K562 (cell line): ENCODE measurements around the gene OR52W1. TPM values are rescaled to one million over a fixed set of nuclear protein-coding genes. Genes with fewer than 3 reads are reported as not detected.

ENCODE experiments used
- ATF1 ChIP-seq, 2 experiments: fragments of 450-650 bp in 1 of 2; IDR thresholded peaks; 2 replicates each; pipeline ENCODE4 v1.6.1; 2016; ENCODE audit warnings: missing compliant biosample characterization in 1 of 2, missing genetic modification characterization in 1 of 2
- DIDO1 ChIP-seq: fragments of 450-650 bp; IDR thresholded peaks from 2 replicates; pipeline ENCODE4 v1.6.1; 2016; ENCODE audit warnings: low read depth, missing biosample characterization, missing genetic modification characterization
- ETS2 ChIP-seq: IDR thresholded peaks from 2 replicates; pipeline ENCODE4 v1.6.1; 2016; ENCODE audit warnings: borderline replicate concordance, missing genetic modification characterization, mild to moderate bottlenecking, moderate library complexity, missing compliant biosample characterization; ENCODE audit not compliant: poor library complexity, severe bottlenecking
- FOXJ2 ChIP-seq: fragments of 200-800 bp; sonication (Bioruptor generic); IDR thresholded peaks from 2 replicates; pipeline ENCODE4 v1.6.1; 2016; ENCODE audit warnings: missing genetic modification characterization, missing compliant biosample characterization
- FOXK2 ChIP-seq, 2 experiments: fragments of 450-650 bp; IDR thresholded peaks in 1 of 2; conservative IDR thresholded peaks in 1 of 2; 2 replicates each; pipeline ENCODE4 v1.6.1; 2016; ENCODE audit warnings: low read depth in 2 of 2, mild to moderate bottlenecking in 1 of 2
- HMGN3 ChIP-seq: IDR thresholded peaks from 2 replicates; pipeline ENCODE4 v1.6.1; 2011; ENCODE audit warnings: borderline replicate concordance, low read depth, mild to moderate bottlenecking, mixed read lengths, low read length; ENCODE audit not compliant: insufficient read length; ENCODE audit errors: extremely low read depth
- HNRNPLL ChIP-seq: fragments of 200-400 bp; formaldehyde crosslinking; IDR thresholded peaks from 2 replicates; pipeline ENCODE4 v1.6.1; 2017; ENCODE audit warnings: low read length, low read depth, mild to moderate bottlenecking; ENCODE audit not compliant: poor library complexity, severe bottlenecking
- HNRNPUL1 ChIP-seq: fragments of 200-400 bp; formaldehyde crosslinking; IDR thresholded peaks from 2 replicates; pipeline ENCODE4 v1.6.1; 2017; ENCODE audit warnings: low read length
- KAT2B ChIP-seq: IDR thresholded peaks from one replicate; pipeline ENCODE4 v1.6.1; 2012; ENCODE audit warnings: low read depth, mild to moderate bottlenecking, control low read depth, inconsistent platforms, low read length, moderate library complexity
- KDM5B ChIP-seq: fragments of 200-600 bp; sonication (generic); IDR thresholded peaks from 2 replicates; pipeline ENCODE4 v1.6.1; 2012; ENCODE audit warnings: low read depth, mild to moderate bottlenecking, moderate library complexity, low read length, control low read depth, inconsistent platforms; ENCODE audit not compliant: insufficient replicate concordance
- MTA1 ChIP-seq: fragments of 450-650 bp; IDR thresholded peaks from 2 replicates; pipeline ENCODE4 v1.6.1; 2017; ENCODE audit warnings: borderline replicate concordance
- PHF8 ChIP-seq: fragments of 200-600 bp; sonication (generic); IDR thresholded peaks from 2 replicates; pipeline ENCODE4 v1.6.1; 2012; ENCODE audit warnings: mixed run types, mild to moderate bottlenecking, inconsistent platforms, low read length, moderate library complexity, borderline replicate concordance
- RAD21 ChIP-seq, 2 experiments: fragments of 250-450 bp in 1 of 2; fragments of 450-650 bp in 1 of 2; sonication (Bioruptor Pico) in 1 of 2; formaldehyde crosslinking in 1 of 2; IDR thresholded peaks in 1 of 2; conservative IDR thresholded peaks in 1 of 2; 2 replicates each; pipeline versions ENCODE4 v1.4.0 to v1.8.0; 2020 to 2022; ENCODE audit warnings: mild to moderate bottlenecking in 2 of 2, moderate library complexity in 1 of 2
- RBM25 ChIP-seq: fragments of 200-400 bp; formaldehyde crosslinking; IDR thresholded peaks from 2 replicates; pipeline ENCODE4 v1.6.1; 2018; ENCODE audit warnings: low read length, low read depth, moderate library complexity; ENCODE audit not compliant: severe bottlenecking
- SIN3B ChIP-seq: fragments of 450-650 bp; IDR thresholded peaks from 2 replicates; pipeline ENCODE4 v1.6.1; 2017; ENCODE audit warnings: low read depth, mild to moderate bottlenecking, moderate library complexity
- TCF7L2 ChIP-seq: fragments of 150-350 bp; IDR thresholded peaks from 2 replicates; pipeline ENCODE4 v1.6.1; 2016; ENCODE audit warnings: low read depth, mild to moderate bottlenecking, low read length, moderate library complexity
- ZNF121 ChIP-seq: sonication (generic); formaldehyde crosslinking; conservative IDR thresholded peaks from 2 replicates; pipeline ENCODE4 v1.8.0; 2022; ENCODE audit warnings: missing genetic modification reagents
- ZNF551 ChIP-seq: fragments of 250-450 bp; sonication (Bioruptor Pico); IDR thresholded peaks from 2 replicates; pipeline ENCODE4 v1.5.0; 2021; ENCODE audit warnings: mild to moderate bottlenecking, moderate library complexity
- ZNF707 ChIP-seq: fragments of 250-450 bp; sonication (Bioruptor Pico); conservative IDR thresholded peaks from 2 replicates; pipeline ENCODE4 v1.8.0; 2022; ENCODE audit warnings: inconsistent platforms, mild to moderate bottlenecking, moderate library complexity
- ZNF764 ChIP-seq: fragments of 250-450 bp; sonication (Bioruptor Pico); IDR thresholded peaks from 2 replicates; pipeline ENCODE4 v1.4.0; 2020; ENCODE audit warnings: low read depth, mild to moderate bottlenecking, moderate library complexity
- polyA plus RNA-seq, 8 experiments: library from polyadenylated mRNA; depleted of rRNA in 4 of 8; stranded (reverse) in 5 of 8; unstranded in 3 of 8; fragments of >200 nt; fragmentation: Nextera tagmentation in 2 of 8; fragmentation: Illumina TruSeq in 1 of 8; extraction: Ambion mirVana in 2 of 8; extraction: Trizol in 1 of 8; gene quantifications; 2 replicates each; pipeline versions ENCODE4 v1.2.1 to v1.2.3, GENCODE V29; 2011 to 2014; ENCODE audit warnings: inconsistent platforms in 1 of 8, missing spikeins in 1 of 8
- total RNA-seq, 7 experiments: library from RNA; depleted of rRNA in 6 of 7; stranded (reverse); fragments of >200 nt in 6 of 7; fragmentation: Illumina TruSeq in 2 of 7; extraction: Trizol in 2 of 7; gene quantifications; 2 replicates each; pipeline versions ENCODE4 v1.2.1 to v1.2.3, GENCODE V29; 2011 to 2021; ENCODE audit warnings: low replicate concordance in 1 of 7
- TF ChIP-seq, protein P1 (sequence below): fragments of 450-650 bp; IDR thresholded peaks from 2 replicates; pipeline ENCODE4 v1.7.1; 2018; ENCODE audit warnings: mild to moderate bottlenecking, low read depth; ENCODE audit not compliant: partially characterized antibody
- TF ChIP-seq, protein P2 (sequence below): fragments of 450-650 bp; IDR thresholded peaks from 2 replicates; pipeline ENCODE4 v1.7.0; 2016; ENCODE audit warnings: borderline replicate concordance

OR52W1 gene
- total and polyA plus RNA-seq, 9 of the 15 experiments (the other 6 are each of a cell fraction or from before 2014, with no cell fraction given) = not detected

DNA sequence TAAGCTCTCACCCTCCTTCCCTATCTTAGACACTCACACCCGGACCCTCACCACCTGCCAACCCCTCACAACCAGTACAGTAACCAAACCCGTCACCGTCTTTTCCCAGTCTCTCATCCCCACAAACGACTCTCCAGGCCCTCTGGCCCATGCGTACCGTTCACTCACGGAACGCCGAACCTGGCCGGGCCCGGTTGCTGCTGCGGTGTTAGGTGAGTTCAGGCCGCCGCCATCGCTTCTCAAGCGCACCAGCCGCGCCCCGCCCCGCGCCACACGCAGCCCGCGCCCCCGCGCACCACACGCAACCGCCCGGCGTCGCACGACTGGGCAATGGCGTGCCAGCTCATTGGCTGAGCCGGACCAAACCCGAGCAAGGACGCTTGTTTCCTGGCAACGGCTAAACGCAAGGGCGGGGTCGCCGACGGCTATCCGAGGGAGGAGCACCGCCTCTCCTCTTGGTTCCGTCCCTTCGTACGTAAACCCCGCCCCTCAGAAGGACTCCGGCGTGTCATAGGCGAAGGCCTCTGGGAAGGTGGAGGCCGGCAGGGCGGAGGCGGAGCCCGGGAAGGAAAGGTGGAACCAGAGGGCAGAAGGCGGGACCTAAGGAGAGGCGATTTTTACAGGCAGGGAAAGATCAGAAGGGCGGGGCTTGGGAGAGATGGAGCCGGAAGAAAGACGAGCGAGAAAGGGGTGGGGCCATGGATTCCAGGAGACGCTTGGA lies 35.5 kb downstream of the OR52W1 start, which contains the start of gene FHIP1B (continued):
- no peak for TF ChIP-seq DIDO1 (tag)
- TF ChIP-seq HNRNPUL1 = no peak
- peak; percentile 68 for TF ChIP-seq HMGN3
- TF ChIP-seq PHF8 = peak; percentile 73; the same call in 1 of the 2 replicates
- TF ChIP-seq, protein P1, sequence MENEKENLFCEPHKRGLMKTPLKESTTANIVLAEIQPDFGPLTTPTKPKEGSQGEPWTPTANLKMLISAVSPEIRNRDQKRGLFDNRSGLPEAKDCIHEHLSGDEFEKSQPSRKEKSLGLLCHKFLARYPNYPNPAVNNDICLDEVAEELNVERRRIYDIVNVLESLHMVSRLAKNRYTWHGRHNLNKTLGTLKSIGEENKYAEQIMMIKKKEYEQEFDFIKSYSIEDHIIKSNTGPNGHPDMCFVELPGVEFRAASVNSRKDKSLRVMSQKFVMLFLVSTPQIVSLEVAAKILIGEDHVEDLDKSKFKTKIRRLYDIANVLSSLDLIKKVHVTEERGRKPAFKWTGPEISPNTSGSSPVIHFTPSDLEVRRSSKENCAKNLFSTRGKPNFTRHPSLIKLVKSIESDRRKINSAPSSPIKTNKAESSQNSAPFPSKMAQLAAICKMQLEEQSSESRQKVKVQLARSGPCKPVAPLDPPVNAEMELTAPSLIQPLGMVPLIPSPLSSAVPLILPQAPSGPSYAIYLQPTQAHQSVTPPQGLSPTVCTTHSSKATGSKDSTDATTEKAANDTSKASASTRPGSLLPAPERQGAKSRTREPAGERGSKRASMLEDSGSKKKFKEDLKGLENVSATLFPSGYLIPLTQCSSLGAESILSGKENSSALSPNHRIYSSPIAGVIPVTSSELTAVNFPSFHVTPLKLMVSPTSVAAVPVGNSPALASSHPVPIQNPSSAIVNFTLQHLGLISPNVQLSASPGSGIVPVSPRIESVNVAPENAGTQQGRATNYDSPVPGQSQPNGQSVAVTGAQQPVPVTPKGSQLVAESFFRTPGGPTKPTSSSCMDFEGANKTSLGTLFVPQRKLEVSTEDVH = no peak
- TF ChIP-seq RBM25 = peak; percentile 77
- TF ChIP-seq RAD21 (CRISPR knock-in tag; conservative IDR thresholded peaks at IDR 0.05 in 1 of 2, IDR thresholded peaks at IDR 0.05 in 1 of 2) = no peak
- TF ChIP-seq ZNF121 (CRISPR knock-in tag) = no peak
- no peak for TF ChIP-seq ZNF707 (CRISPR knock-in tag)
- no peak for TF ChIP-seq ETS2 (tag)
- 0 out of 2 replicates have a peak, but pooled peaks have one; percentile 15 for TF ChIP-seq ATF1 (CRISPR knock-in tag; IDR thresholded peaks at IDR 0.05)
- peak; percentile 92 for TF ChIP-seq ATF1 (tag; IDR thresholded peaks at IDR 0.05)
- peak; percentile 84; the same call in 1 of the 2 replicates for TF ChIP-seq FOXJ2 (tag)
- TF ChIP-seq ZNF764 (CRISPR knock-in tag) = no peak
- peak; percentile 47 to 73; a peak in 2 of 4 replicates for TF ChIP-seq FOXK2 (conservative IDR thresholded peaks at IDR 0.05 in 1 of 2, IDR thresholded peaks at IDR 0.05 in 1 of 2; ENCODE audit: low read depth in 2 of 2)
- TF ChIP-seq, protein P2, sequence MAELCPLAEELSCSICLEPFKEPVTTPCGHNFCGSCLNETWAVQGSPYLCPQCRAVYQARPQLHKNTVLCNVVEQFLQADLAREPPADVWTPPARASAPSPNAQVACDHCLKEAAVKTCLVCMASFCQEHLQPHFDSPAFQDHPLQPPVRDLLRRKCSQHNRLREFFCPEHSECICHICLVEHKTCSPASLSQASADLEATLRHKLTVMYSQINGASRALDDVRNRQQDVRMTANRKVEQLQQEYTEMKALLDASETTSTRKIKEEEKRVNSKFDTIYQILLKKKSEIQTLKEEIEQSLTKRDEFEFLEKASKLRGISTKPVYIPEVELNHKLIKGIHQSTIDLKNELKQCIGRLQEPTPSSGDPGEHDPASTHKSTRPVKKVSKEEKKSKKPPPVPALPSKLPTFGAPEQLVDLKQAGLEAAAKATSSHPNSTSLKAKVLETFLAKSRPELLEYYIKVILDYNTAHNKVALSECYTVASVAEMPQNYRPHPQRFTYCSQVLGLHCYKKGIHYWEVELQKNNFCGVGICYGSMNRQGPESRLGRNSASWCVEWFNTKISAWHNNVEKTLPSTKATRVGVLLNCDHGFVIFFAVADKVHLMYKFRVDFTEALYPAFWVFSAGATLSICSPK = no peak
- TF ChIP-seq TCF7L2 = no peak
- peak; percentile 68 for TF ChIP-seq SIN3B
- TF ChIP-seq KAT2B = no peak
- TF ChIP-seq MTA1 = no peak
- peak; percentile 94 for TF ChIP-seq HNRNPLL
- no peak for TF ChIP-seq ZNF551 (CRISPR knock-in tag)
- peak; percentile 46 for TF ChIP-seq KDM5B
